Measurements from ENCODE around the gene CACNA1H. TPM values are rescaled to one million over a fixed set of nuclear protein-coding genes. Genes with fewer than 3 reads are reported as not detected.

The CACNA1H gene
- total and polyA plus RNA-seq, 2 experiments from 2014 or later, result 9.1 TPM

DNA sequence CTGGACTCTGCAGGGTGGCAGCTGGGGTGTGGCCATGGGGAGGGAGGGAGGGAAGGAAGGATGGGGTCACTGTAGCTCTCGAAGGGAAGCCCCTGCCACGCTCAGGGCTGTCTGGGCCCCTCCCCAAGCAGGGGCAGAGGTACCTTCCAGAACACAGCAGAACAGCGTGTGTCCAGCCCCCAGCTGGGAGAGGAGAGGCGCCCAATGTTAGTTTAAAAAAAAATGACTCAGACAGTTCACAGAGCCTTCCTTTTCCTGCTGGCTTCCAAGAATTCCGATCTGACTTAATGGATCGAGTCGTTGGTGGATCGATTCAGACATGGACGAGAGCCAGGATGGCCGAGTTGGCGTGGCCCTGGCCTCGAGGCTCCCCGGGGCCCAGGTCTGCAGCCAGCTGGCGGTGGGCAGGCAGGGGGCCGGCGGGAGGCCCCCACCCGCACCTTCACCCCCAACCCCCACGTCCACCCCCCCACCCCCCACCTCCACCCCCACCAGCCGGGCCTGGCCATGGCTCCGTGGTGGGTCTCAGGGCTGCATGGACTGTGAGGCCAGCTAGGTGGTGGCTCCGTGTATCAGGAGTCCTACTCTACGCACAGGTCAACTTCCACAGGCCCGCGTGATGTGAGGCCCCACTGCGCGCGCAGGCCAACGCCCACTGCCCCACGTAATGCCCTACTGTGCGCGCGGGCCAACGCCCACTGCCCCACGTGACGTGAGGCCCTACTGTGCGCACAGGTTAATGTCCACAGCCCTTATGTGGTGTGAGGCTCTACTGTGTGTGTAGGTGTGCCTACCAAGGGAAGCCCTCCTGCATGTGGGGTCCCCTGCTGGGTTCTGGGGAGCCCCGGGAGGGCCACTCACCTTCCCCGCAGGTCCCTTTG lies 21.8 kb downstream of the CACNA1H start:
- Histone ChIP-seq H3K4me1 (ENCODE audit: insufficient read depth) (no peaks in the 10 kb centered on the region), H4K20me1 (ENCODE audit: insufficient read depth, poor library complexity, severe bottlenecking) (no peaks in the 10 kb centered on the region), H3K27ac (no peak overlapping the region), H3K4me2 (no peak overlapping the region), H3K79me2 (no peaks in the 10 kb centered on the region), H3K27me3 (no peaks in the 10 kb centered on the region), H3K4me3 (no peak overlapping the region), H3K9me2 (replicated peaks; ENCODE audit: insufficient read depth) (no peaks in the 10 kb centered on the region), H2AFZ (no peak overlapping the region), H3K36me3 (replicated peaks; ENCODE audit: insufficient read depth, low read depth) (no peaks in the 10 kb centered on the region), H3K9me3 (ENCODE audit: low read depth) (no peaks in the 10 kb centered on the region)
- WGBS (ENCODE audit: low lambda C conversion rate, missing lambda C conversion rate), result 88% methylated on average over 32 of the region's 38 CpGs
- DNase-seq (ENCODE audit: low spot score), result no peak
- TF ChIP-seq EZH2 (IDR thresholded peaks at IDR 0.05; ENCODE audit: borderline replicate concordance) (no peak), EZH2phosphoT487 (IDR thresholded peaks at IDR 0.05; ENCODE audit: low read depth, severe bottlenecking, unreplicated experiment) (no peak)
- TF ChIP-seq, protein P1, sequence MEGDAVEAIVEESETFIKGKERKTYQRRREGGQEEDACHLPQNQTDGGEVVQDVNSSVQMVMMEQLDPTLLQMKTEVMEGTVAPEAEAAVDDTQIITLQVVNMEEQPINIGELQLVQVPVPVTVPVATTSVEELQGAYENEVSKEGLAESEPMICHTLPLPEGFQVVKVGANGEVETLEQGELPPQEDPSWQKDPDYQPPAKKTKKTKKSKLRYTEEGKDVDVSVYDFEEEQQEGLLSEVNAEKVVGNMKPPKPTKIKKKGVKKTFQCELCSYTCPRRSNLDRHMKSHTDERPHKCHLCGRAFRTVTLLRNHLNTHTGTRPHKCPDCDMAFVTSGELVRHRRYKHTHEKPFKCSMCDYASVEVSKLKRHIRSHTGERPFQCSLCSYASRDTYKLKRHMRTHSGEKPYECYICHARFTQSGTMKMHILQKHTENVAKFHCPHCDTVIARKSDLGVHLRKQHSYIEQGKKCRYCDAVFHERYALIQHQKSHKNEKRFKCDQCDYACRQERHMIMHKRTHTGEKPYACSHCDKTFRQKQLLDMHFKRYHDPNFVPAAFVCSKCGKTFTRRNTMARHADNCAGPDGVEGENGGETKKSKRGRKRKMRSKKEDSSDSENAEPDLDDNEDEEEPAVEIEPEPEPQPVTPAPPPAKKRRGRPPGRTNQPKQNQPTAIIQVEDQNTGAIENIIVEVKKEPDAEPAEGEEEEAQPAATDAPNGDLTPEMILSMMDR (IDR thresholded peaks at IDR 0.05; ENCODE audit: poor library complexity), result no peak

DNA sequence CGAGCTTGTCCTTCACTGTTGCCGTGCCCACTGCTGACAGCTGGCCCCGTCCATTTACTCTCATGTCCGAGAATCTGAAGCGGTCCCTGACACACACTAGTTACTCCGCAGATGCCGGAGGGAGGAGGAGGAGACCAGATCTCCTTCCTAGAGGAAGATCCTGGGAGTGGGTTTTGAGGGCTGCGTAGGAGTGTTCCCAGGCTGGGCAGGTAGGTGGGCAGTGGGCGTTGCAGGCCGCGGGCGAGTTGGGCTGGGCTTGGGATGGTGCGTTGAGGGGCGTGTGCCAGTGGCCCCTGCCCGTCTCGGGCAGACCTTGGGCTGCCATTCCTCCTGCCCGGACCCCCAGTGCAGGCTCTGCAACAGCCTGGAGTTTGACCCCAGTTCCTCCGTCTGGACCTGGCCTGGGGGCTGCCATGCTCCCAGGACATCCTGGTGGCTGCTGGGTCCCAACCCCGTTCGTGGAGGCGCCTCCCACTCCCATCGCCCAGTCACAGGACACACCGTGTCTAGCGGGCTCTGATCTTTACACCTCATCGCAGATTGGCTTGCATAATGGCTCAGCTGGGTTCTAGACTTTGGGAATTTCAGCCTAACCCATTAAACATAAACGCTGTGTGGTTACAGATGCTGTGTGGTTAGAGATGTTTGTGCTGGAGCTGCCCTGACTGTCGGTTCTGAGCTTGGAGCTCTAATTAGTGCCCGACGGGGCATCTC lies 22.8 kb downstream of the CACNA1H start:
- Histone ChIP-seq H3K9me2 (replicated peaks; ENCODE audit: insufficient read depth) (no peaks in the 10 kb centered on the region), H3K36me3 (replicated peaks; ENCODE audit: insufficient read depth, low read depth) (no peaks in the 10 kb centered on the region), H3K4me3 (no peak overlapping the region), H3K4me1 (ENCODE audit: insufficient read depth) (no peaks in the 10 kb centered on the region), H3K27me3 (no peaks in the 10 kb centered on the region), H2AFZ (no peak overlapping the region), H3K79me2 (no peaks in the 10 kb centered on the region), H3K4me2 (no peak overlapping the region), H4K20me1 (ENCODE audit: insufficient read depth, poor library complexity, severe bottlenecking) (no peaks in the 10 kb centered on the region), H3K27ac (no peak overlapping the region), H3K9me3 (ENCODE audit: low read depth) (no peaks in the 10 kb centered on the region)
- 89% methylated on average over 29 of the region's 29 CpGs for WGBS (ENCODE audit: low lambda C conversion rate, missing lambda C conversion rate)
- no peak for DNase-seq (ENCODE audit: low spot score)
- no peak for TF ChIP-seq EZH2 (IDR thresholded peaks at IDR 0.05; ENCODE audit: borderline replicate concordance)
- TF ChIP-seq EZH2phosphoT487 (IDR thresholded peaks at IDR 0.05; ENCODE audit: low read depth, severe bottlenecking, unreplicated experiment), result no peak
- TF ChIP-seq, protein P1 (IDR thresholded peaks at IDR 0.05; ENCODE audit: poor library complexity), result no peak

DNA sequence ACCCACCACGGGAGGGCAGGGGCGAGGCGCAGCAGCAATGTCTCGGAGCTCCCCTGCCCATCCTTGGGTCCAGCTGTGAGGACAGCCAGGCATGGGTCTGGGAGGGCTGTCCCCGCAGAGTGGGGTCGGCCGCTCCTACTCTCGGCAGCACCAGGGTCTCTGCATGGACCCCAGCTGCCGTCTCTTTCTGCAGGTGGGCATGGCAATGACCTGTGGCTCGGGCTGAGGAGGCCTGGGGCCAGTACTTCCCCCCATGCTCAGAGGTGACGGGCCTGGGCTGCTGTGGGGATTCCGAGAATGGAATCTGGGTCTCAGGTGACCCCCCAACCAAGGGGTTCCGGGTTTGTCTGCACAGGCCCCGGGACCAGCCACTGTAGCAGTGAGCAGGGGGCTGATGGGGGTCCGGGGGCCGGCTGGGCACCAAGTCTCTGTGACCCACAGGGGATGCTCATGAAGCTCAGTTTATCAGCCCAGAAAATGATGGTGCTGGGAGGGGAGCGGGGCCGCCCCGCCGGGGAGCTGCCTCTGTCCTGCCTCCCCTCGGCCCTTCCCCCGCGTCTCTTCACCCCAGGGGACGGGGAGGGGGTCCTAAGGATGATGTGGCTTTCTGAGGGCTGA lies 23.5 kb downstream of the CACNA1H start:
- H3K4me1 ChIP-seq (ENCODE audit: insufficient read depth), result peaks cover 6% of the 10 kb centered on the region
- no peaks in the 10 kb centered on the region for H3K79me2 ChIP-seq
- H4K20me1 ChIP-seq (ENCODE audit: insufficient read depth, poor library complexity, severe bottlenecking), result no peaks in the 10 kb centered on the region
- no peaks in the 10 kb centered on the region for H3K9me3 ChIP-seq (ENCODE audit: low read depth)
- no peaks in the 10 kb centered on the region for H3K27me3 ChIP-seq
- no peak for DNase-seq (ENCODE audit: low spot score)
- no peak overlapping the region for H3K27ac ChIP-seq
- H3K4me3 ChIP-seq, result no peak overlapping the region
- no peaks in the 10 kb centered on the region for H3K9me2 ChIP-seq (replicated peaks; ENCODE audit: insufficient read depth)
- no peaks in the 10 kb centered on the region for H3K36me3 ChIP-seq (replicated peaks; ENCODE audit: insufficient read depth, low read depth)
- no peak overlapping the region for H2AFZ ChIP-seq
- no peak for TF ChIP-seq EZH2 (IDR thresholded peaks at IDR 0.05; ENCODE audit: borderline replicate concordance)
- no peak for TF ChIP-seq EZH2phosphoT487 (IDR thresholded peaks at IDR 0.05; ENCODE audit: low read depth, severe bottlenecking, unreplicated experiment)
- TF ChIP-seq, protein P1 (IDR thresholded peaks at IDR 0.05; ENCODE audit: poor library complexity), result no peak
- WGBS (ENCODE audit: low lambda C conversion rate, missing lambda C conversion rate), result 98% methylated on average over 18 of the region's 24 CpGs
- no peak overlapping the region for H3K4me2 ChIP-seq
